AG04450 (cell line): ENCODE results near the gene CDH15. TPM values are rescaled to one million over a fixed set of nuclear protein-coding genes. Genes with fewer than 3 reads are reported as not detected.

Source experiments
- CTCF ChIA-PET: fragments of 300-600, 350-600 bp; formaldehyde crosslinking; extraction: SDS; loops from one replicate; lab custom pipeline; 2022; ENCODE audit warnings: antibody characterized with exemption, inconsistent platforms; lab: Charles Lee
- POLR2A ChIA-PET: fragments of 350-600 bp; formaldehyde crosslinking; extraction: SDS; loops from one replicate; lab custom pipeline; 2021; ENCODE audit warnings: antibody characterized with exemption, inconsistent platforms; lab: Yijun Ruan, JAX
- DNase-seq: peaks from one replicate; pipeline ENCODE4 v3.0.0-alpha.2; 2011; ENCODE audit warnings: low read depth, low spot score
- H3K27ac ChIP-seq: one replicate; pipeline ENCODE4 v1.5.1; 2012; ENCODE audit warnings: low read depth, low read length, control low read depth
- H3K27me3 ChIP-seq: one replicate; pipeline ENCODE4 v1.6.0; 2012; ENCODE audit warnings: low read length; ENCODE audit not compliant: control insufficient read depth, insufficient read depth
- H3K4me3 ChIP-seq: 2 replicates; pipeline ENCODE4 v1.5.1; 2011; ENCODE audit warnings: mild to moderate bottlenecking, low read depth, low read length, control low read depth
- H3K9me3 ChIP-seq: 2 replicates; pipeline ENCODE4 v1.5.1; 2012; ENCODE audit warnings: low read length; ENCODE audit not compliant: control insufficient read depth, insufficient read depth
- CTCF ChIP-seq: IDR thresholded peaks from 2 replicates; pipeline ENCODE4 v1.5.1; 2011; ENCODE audit warnings: low read depth, low read length, control low read depth, inconsistent platforms
- polyA plus RNA-seq: library from polyadenylated mRNA; depleted of rRNA; stranded (reverse); fragments of >200 nt; gene quantifications from 2 replicates; pipeline ENCODE4 v1.2.3, GENCODE V29; 2011

Gene CDH15
- polyA plus RNA-seq, 1 experiment: 0.12 TPM

- H3K9me3 ChIP-seq: peaks cover 18% of the 10 kb centered on the region
- ChIA-PET CTCF (no interaction called here), POLR2A (no interaction called here)
- DNase-seq: no peak
- H3K27me3 ChIP-seq: no peaks in the 10 kb centered on the region
- H3K27ac ChIP-seq: no peak overlapping the region
- no peak overlapping the region for H3K4me3 ChIP-seq
- no peak for TF ChIP-seq CTCF
Measured at GRCh38 chr16:89233678-89234490, 62.3 kb downstream of the CDH15 start.

- POLR2A ChIA-PET: no interaction called here
- TF ChIP-seq CTCF: no peak
- H3K27me3 ChIP-seq: no peaks in the 10 kb centered on the region
- CTCF ChIA-PET: no interaction called here
- H3K4me3 ChIP-seq: no peak overlapping the region
- no peak overlapping the region for H3K27ac ChIP-seq
- peaks cover 2% of the 10 kb centered on the region; the same call in 1 of the 2 replicates for H3K9me3 ChIP-seq
- no peak for DNase-seq
Measured at GRCh38 chr16:89237733-89238132, 66.2 kb downstream of the CDH15 start.

- Histone ChIP-seq H3K9me3 (no peaks in the 10 kb centered on the region; the same call in 1 of the 2 replicates), H3K4me3 (peak overlapping the region; percentile 87), H3K27me3 (no peaks in the 10 kb centered on the region), H3K27ac (peak overlapping the region; percentile 95)
- peak; percentile 32 for DNase-seq
- ChIA-PET POLR2A (interaction anchor here (0.8 to 1.1 kb wide), 3 partner anchors 23 to 1227 kb away, joined by 3 to 4 read pairs (median 3); partner anchors contain the start of gene ZNF778), CTCF (interaction anchor here (0.6 to 1.3 kb wide), 5 partner anchors 70 to 392 kb away, joined by 3 to 5 read pairs (median 4); partner anchors contain the start of gene SPG7)
- TF ChIP-seq CTCF: no peak
Measured at GRCh38 chr16:89241187-89242007, 69.8 kb downstream of the CDH15 start.

- no peak for TF ChIP-seq CTCF
- ChIA-PET POLR2A (no interaction called here), CTCF (no interaction called here)
- Histone ChIP-seq H3K9me3 (no peaks in the 10 kb centered on the region; the same call in 1 of the 2 replicates), H3K27me3 (no peaks in the 10 kb centered on the region), H3K27ac (no peak overlapping the region), H3K4me3 (no peak overlapping the region)
- DNase-seq: no peak
Measured at GRCh38 chr16:89242795-89243200, 71.2 kb downstream of the CDH15 start.
